ENCODE measurements around the gene KIF6. TPM values are rescaled to one million over a fixed set of nuclear protein-coding genes. Genes with fewer than 3 reads are reported as not detected.

The KIF6 gene
- total RNA-seq, 1 donor from 2014 or later, result 1.2 TPM

DNA sequence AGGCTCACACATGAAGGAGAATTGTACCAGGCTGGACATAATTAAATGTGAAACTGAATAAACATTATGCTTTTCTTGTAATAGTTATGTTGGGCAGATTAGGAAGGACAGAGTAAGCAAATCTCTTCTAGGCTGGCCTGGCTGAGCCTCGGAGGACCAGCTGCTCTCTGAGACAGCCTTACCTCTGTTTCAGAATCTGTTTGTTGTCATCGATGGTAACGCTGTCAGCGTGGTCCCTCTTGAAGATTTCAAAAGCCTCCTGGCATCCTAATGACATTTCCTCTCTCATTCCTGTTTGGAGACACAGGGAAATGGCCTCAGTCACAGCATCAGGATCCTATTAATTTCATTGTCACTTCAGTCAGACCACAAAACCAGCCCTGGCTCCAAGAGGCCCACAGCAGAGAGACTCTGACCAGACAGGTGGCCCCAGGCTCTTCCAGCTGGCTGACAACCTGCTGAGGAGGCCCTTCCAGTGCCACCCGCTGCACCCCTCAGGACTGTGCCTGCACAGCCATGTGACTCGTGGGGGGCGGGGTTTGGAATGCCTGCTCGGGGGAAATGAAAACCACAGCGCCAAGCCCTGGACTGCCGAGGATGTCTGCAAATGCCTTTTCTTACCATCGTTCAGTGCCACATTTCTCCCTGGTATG lies 294.2 kb downstream of the KIF6 start:
- FAIRE-seq (no peak), DNase-seq (ENCODE audit: low spot score in 2 of 2) (peak in 1 of 2 donors; percentile 32)

GRCh38 chr6:39430446-39430845 lies 294.8 kb downstream of the KIF6 start:
- no peak for FAIRE-seq

DNA sequence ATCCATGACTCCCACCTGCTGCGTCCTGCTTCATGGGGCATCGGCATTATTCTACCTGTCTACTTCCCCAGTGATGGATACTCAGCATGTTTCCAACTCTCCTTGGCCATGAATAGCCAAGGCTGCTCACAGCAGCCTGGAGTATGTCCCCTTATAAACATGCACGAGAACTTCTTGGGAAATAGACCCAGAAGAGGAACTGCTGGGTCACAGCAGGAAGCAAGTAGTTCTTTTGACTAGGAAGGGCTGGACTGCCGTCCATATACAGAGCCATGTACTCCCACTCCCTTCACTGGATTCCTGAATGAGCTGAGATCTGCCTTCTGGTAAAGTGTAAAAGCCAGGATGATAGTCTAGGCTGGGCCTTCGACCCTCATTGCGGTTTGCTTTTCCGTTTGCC lies 296.4 kb downstream of the KIF6 start:
- FAIRE-seq (no peak), DNase-seq (ENCODE audit: low spot score in 2 of 2) (no peak)

More at GRCh38 chr6:39430446-39430845, 294.8 kb downstream of the KIF6 start:
- no peak for DNase-seq (ENCODE audit: low spot score in 2 of 2)

DNA sequence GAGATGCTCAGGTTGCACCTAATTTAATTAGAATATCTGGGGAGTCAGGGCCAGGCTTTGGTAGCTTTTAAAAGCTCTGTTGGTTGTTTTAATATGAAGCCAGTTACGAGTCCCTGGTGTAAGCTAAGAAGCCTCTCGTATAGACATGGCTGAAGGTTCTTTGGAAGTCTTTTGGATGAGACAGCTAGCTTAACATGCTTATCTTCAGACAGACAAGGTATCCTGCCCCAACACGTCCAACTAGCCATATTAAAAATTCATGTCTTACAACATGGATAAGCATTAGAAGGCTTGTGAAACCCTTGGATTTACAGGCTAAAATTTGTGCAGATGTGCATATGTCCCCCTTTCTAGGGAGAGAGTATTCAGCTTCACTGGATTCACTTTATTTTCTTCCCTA lies 297.1 kb downstream of the KIF6 start:
- no peak for FAIRE-seq
- DNase-seq (ENCODE audit: low spot score in 2 of 2), result no peak

DNA sequence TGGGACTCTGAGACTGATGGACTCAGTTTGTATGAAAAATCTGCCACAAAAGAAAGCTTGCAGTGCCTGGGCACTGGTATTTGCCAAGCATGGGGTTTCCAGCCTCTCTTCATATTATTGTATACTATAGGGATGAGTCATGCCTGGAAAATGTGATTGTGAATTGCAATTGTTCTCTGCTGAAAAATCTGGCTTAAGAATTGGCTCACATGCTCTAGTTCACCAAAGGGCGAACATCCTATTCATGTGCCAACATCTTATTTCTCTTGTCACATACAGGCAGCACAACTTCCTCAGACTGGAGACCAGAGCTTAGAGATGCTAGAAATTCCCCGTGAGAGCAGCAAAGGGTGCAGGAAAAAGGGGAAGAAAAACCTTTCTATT lies 299.1 kb downstream of the KIF6 start:
- FAIRE-seq (no peak), DNase-seq (ENCODE audit: low spot score in 2 of 2) (peak in 1 of 2 donors; percentile 22)

- FAIRE-seq (no peak), DNase-seq (ENCODE audit: low spot score in 2 of 2) (no peak)
Observed at GRCh38 chr6:39425346-39426072, 299.7 kb downstream of the KIF6 start.

DNA sequence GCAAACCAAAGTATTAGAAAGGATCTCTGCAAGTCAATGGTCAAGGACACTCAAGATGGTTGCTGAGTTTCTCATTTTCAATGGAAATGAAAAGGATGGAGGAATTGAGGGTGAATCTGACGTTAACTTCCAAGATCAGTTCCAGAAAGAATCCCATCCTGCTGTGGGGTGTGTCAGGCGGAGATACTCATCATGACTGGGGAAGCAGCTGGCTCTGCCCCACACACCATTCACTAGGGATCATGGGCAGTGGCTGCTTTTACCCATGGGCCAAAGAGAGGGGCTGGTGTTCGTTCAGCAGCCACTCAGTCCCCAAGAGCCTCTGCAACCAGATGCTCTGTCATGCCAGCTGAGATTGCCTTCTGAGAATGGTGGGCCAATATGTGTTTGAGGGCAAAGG lies 300.4 kb downstream of the KIF6 start:
- FAIRE-seq (no peak), DNase-seq (ENCODE audit: low spot score in 2 of 2) (no peak)

GRCh38 chr6:39422238-39422637 lies 303.0 kb downstream of the KIF6 start:
- no peak for DNase-seq (ENCODE audit: low spot score in 2 of 2)
- no peak for FAIRE-seq

DNA sequence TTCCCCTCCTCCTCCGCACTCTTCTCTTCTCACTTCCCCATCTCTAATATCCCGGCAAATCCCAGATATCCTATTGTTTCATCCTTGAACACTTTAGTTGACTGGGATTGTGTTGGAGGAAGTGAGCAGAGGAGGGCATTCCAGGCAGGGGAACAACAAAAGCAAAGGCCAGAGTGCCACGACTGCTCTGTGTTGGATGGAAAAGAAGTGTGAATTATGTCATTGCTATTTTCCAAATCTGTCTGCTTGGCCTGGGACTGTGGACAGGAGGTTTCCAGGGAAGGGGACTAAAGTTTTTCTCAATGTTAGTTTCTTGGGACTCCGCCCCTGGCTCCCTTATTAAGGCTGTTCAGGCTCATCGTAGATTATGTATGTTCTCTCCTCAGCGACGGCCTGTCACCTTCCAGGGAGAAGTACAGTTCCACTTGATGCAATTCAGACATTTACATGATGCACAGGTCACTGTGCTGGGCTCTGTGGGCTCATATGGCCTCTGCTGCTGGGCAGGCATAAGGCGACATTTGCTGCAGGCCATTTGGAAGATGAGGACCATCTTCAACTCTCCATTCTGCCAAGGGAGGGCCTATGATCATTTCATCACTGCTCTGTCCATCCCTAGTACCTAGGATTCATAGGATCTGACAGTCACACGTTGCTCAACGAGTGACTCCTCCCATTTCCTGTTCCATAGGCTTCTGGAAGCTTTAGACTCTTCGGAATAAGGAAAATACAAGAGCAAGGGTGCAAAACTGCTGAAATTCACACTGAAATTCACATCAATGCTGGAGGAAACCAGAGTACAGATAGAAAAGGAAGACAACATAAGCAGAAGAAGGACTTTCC lies 303.6 kb downstream of the KIF6 start:
- FAIRE-seq (no peak), DNase-seq (ENCODE audit: low spot score in 2 of 2) (no peak)

- no peak for DNase-seq (ENCODE audit: low spot score in 2 of 2)
- no peak for FAIRE-seq
Observed at GRCh38 chr6:39420300-39421265, 304.6 kb downstream of the KIF6 start.

DNA sequence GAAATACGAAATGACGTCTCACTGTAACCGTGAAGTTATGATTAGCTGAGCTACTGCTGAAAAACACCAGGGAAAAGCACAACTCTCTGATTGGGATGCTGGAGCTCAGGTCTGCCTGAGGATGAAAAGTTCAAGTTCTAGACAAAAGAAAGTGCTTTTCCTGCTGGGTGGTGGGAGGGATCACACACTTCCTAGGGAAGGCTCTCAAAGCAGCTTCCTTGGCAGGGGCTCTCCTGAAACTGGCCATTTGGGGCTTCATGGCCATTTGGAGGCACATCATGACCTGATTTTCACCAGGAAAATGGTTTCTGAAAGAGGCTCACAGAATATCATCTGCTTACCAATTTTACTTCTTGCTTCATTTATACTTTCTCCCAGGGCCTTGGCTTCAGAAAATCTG lies 305.6 kb downstream of the KIF6 start:
- no peak for FAIRE-seq
- no peak for DNase-seq (ENCODE audit: low spot score in 2 of 2)

DNA sequence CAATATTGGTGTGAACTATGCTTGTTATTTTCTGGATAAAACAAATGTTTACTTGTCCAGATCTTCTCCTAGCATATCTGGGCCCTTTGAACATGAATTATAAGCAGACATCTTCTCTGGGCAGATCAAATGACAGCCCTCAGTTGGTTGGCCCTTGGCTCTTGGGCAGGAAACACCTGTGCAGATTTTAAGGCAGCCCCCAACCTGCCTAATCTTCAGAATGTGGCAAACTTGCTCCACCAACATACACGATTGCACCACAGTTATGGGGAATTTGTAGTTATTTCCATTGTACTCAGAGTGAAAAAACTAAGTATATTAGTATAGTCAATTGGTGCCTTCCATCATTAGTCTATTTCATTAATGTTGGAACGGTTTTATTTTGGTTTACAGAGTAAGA lies 307.8 kb downstream of the KIF6 start:
- DNase-seq (ENCODE audit: low spot score in 2 of 2), result no peak
- no peak for FAIRE-seq

DNA sequence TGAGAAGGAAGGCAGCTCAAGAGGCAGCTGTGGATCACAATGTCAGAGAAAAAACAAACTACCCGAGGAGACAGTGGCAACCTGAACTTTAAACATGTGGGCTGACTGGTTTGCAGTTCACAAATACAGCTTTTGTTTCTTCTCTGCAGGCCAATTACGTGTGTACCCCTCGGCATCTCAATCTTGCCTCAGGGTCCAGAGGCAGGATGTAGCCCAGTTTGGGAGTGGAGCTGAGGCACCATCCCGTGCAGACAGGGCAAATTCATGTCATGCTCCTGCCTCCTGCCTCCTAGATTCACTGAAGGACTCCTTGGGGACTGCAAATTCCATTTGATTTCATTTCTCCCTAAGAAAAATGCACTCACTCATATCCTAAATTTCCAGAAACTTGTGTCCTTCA lies 308.5 kb downstream of the KIF6 start:
- DNase-seq (ENCODE audit: low spot score in 2 of 2), result no peak
- no peak for FAIRE-seq

- DNase-seq (ENCODE audit: low spot score in 2 of 2), result no peak
Observed at GRCh38 chr6:39416026-39416425, 309.2 kb downstream of the KIF6 start.

GRCh38 chr6:39415482-39415881 lies 309.7 kb downstream of the KIF6 start:
- FAIRE-seq, result no peak
- DNase-seq (ENCODE audit: low spot score in 2 of 2), result no peak

More at GRCh38 chr6:39416026-39416425, 309.2 kb downstream of the KIF6 start:
- FAIRE-seq, result no peak

DNA sequence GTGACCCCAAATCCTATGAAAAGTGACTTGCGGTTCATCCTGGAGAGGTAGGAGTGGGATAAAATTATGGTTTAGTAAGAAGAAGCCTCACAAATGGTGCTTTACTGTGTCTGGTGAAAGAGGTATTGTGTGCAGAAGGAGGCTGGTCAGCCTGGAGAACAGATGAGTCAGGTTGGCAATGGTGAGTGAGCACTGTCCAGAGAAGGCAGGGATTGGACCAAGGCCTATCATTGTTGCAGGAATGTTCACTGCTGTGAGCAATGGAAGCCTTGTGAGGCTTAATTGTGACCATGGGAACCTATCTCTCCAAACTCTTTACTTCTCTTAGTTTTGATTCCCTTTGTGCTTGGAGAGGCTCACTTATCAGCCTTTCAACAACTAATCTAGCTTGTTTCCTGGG lies 313.7 kb downstream of the KIF6 start:
- DNase-seq (ENCODE audit: low spot score in 2 of 2), result no peak
- FAIRE-seq, result no peak

GRCh38 chr6:39411001-39411400 lies 314.2 kb downstream of the KIF6 start:
- FAIRE-seq (no peak), DNase-seq (ENCODE audit: low spot score in 2 of 2) (no peak)

GRCh38 chr6:39409889-39410288 lies 315.3 kb downstream of the KIF6 start:
- FAIRE-seq (no peak), DNase-seq (ENCODE audit: low spot score in 2 of 2) (no peak)

GRCh38 chr6:39407446-39407993 lies 317.7 kb downstream of the KIF6 start:
- FAIRE-seq (no peak), DNase-seq (ENCODE audit: low spot score in 2 of 2) (no peak)

GRCh38 chr6:39404312-39404711 lies 320.9 kb downstream of the KIF6 start:
- FAIRE-seq (no peak), DNase-seq (ENCODE audit: low spot score in 2 of 2) (no peak)
